Mucosa of descending colon (tissue), 3 donors: Measurements from ENCODE around the gene IL1RAP. TPM values are rescaled to one million over a fixed set of nuclear protein-coding genes. Genes with fewer than 3 reads are reported as not detected.

Experiments used
- ATAC-seq: fragments of 200-7000 bp; cut with Tn5 transposase; one replicate; pipeline ENCODE4 v1.9.1; 2020; ENCODE audit warnings: mild to moderate bottlenecking, moderate library complexity
- DNase-seq, 3 donors: peaks; one replicate each; pipeline ENCODE4 v3.0.0-alpha.2; 2020
- H3K36me3 ChIP-seq: fragments of 200-600 bp; one replicate; pipeline ENCODE4 v1.8.0; 2021; ENCODE audit warnings: low read depth, mild to moderate bottlenecking
- H3K4me1 ChIP-seq: fragments of 200-600 bp; one replicate; pipeline ENCODE4 v1.8.0; 2021; ENCODE audit warnings: low read depth, mild to moderate bottlenecking
- H3K4me3 ChIP-seq: fragments of 200-600 bp; one replicate; pipeline ENCODE4 v1.8.0; 2021; ENCODE audit warnings: mild to moderate bottlenecking
- H3K9me3 ChIP-seq: fragments of 200-600 bp; one replicate; pipeline ENCODE4 v1.8.0; 2021; ENCODE audit warnings: mild to moderate bottlenecking
- CTCF ChIP-seq: fragments of 200-600 bp; IDR thresholded peaks from one replicate; pipeline ENCODE4 v1.8.0; 2022; ENCODE audit warnings: antibody characterized with exemption, mild to moderate bottlenecking
- intact Hi-C, 2 donors: fragments of 100-400 bp; cut with DNase I in 1 of 2; cut with micrococcal nuclease in 1 of 2; formaldehyde crosslinking; loops; one replicate each; pipeline versions ENCODE4 v1.11.0 to v1.11.1; 2022; cut with DNase I, micrococcal nuclease
- total RNA-seq, 3 donors: library from RNA; stranded (reverse); fragmentation: NEBNext Ultra II Directional in 2 of 3; extraction: Animal tissue kit (Norgen Biotek cat#: 25700) in 2 of 3; gene quantifications; one replicate each; pipeline versions ENCODE4 v1.2.1 to v1.2.4, GENCODE V29; 2021 to 2023
- donor health status: DM: no; HTN: no; CAD: no; lungs with moderate emphysema.
- donor health status: DM: no; HTN: no; CAD: no.
- donor health status: DM: no; HTN: yes; CAD: no.

IL1RAP gene
- total RNA-seq, 3 donors from 2014 or later, result 4.8 to 8.3 (median 5.2) TPM

GRCh38 chr3:190631295-190631694 lies 117.4 kb downstream of the IL1RAP start:
- TF ChIP-seq CTCF, result no peak
- DNase-seq (no peak), ATAC-seq (no peak)
- Histone ChIP-seq H3K4me1 (no peaks in the 10 kb centered on the region), H3K36me3 (no peaks in the 10 kb centered on the region), H3K4me3 (no peak overlapping the region), H3K9me3 (no peaks in the 10 kb centered on the region)
- intact Hi-C loops, result no loop called here

GRCh38 chr3:190641564-190641963 lies 127.7 kb downstream of the IL1RAP start:
- no peak for ATAC-seq
- no peak for TF ChIP-seq CTCF
- no peak for DNase-seq
- Histone ChIP-seq H3K4me1 (no peaks in the 10 kb centered on the region), H3K9me3 (no peaks in the 10 kb centered on the region), H3K36me3 (no peaks in the 10 kb centered on the region), H3K4me3 (no peak overlapping the region)
- intact Hi-C loops, result no loop called here

GRCh38 chr3:190642016-190642415 lies 128.1 kb downstream of the IL1RAP start:
- no peak overlapping the region for H3K4me3 ChIP-seq
- intact Hi-C loops, result no loop called here
- DNase-seq (no peak), ATAC-seq (no peak)
- H3K4me1 ChIP-seq, result no peaks in the 10 kb centered on the region
- no peaks in the 10 kb centered on the region for H3K36me3 ChIP-seq
- no peak for TF ChIP-seq CTCF
- H3K9me3 ChIP-seq, result no peaks in the 10 kb centered on the region

- Histone ChIP-seq H3K36me3 (no peaks in the 10 kb centered on the region), H3K4me1 (no peaks in the 10 kb centered on the region), H3K9me3 (no peaks in the 10 kb centered on the region), H3K4me3 (no peak overlapping the region)
- TF ChIP-seq CTCF, result no peak
- ATAC-seq (no peak), DNase-seq (no peak)
- intact Hi-C loops, result no loop called here
Observed at GRCh38 chr3:190644035-190644434, 130.2 kb downstream of the IL1RAP start.

- DNase-seq (no peak), ATAC-seq (no peak)
- Histone ChIP-seq H3K9me3 (no peaks in the 10 kb centered on the region), H3K4me1 (no peaks in the 10 kb centered on the region), H3K4me3 (no peak overlapping the region), H3K36me3 (no peaks in the 10 kb centered on the region)
- intact Hi-C loops, result no loop called here
- TF ChIP-seq CTCF, result no peak
Observed at GRCh38 chr3:190644766-190645165, 130.9 kb downstream of the IL1RAP start.

GRCh38 chr3:190645932-190646460 lies 132.1 kb downstream of the IL1RAP start:
- no peak for ATAC-seq
- DNase-seq, result no peak
- Histone ChIP-seq H3K9me3 (no peaks in the 10 kb centered on the region), H3K36me3 (no peaks in the 10 kb centered on the region), H3K4me1 (no peaks in the 10 kb centered on the region), H3K4me3 (no peak overlapping the region)
- no peak for TF ChIP-seq CTCF
- intact Hi-C loops, result no loop called here
